RWPE2 (cell line): Measurements from ENCODE around the gene SIL1.
"Not testable (repeated sequence)": the region's sequence is repeated elsewhere in the genome, so short reads cannot be mapped to it uniquely, and the experiment has no call there.

Experiments used
- ATAC-seq: fragments of 200-7000 bp; cut with Tn5 transposase; 3 replicates; pipeline ENCODE4 v1.9.1; 2021; ENCODE audit warnings: low read depth
- DNase-seq: peaks from one replicate; pipeline ENCODE4 v3.0.0-alpha.2; 2020; ENCODE audit warnings: low spot score
- H3K27ac ChIP-seq: fragments of 450-650 bp; 2 replicates; pipeline ENCODE4 v1.5.1; 2017; ENCODE audit warnings: mild to moderate bottlenecking; ENCODE audit not compliant: poor library complexity, severe bottlenecking
- H3K27me3 ChIP-seq: fragments of 250-450 bp; sonication (Bioruptor Pico); 2 replicates; pipeline ENCODE4 v1.5.1; 2021; ENCODE audit warnings: mild to moderate bottlenecking, moderate library complexity; ENCODE audit not compliant: insufficient read depth, poor library complexity, severe bottlenecking
- H3K36me3 ChIP-seq: fragments of 250-450 bp; sonication (Bioruptor Pico); 2 replicates; pipeline ENCODE4 v1.5.1; 2020; ENCODE audit warnings: low read depth, mild to moderate bottlenecking, moderate library complexity
- H3K4me1 ChIP-seq: fragments of 250-450 bp; sonication (Bioruptor Pico); 2 replicates; pipeline ENCODE4 v1.5.1; 2021; ENCODE audit warnings: mild to moderate bottlenecking, moderate library complexity; ENCODE audit not compliant: insufficient read depth, poor library complexity, severe bottlenecking
- H3K4me3 ChIP-seq: fragments of 250-450 bp; sonication (Bioruptor Pico); 2 replicates; pipeline ENCODE4 v1.5.1; 2021; ENCODE audit warnings: mild to moderate bottlenecking, moderate library complexity; ENCODE audit not compliant: severe bottlenecking
- H3K9me3 ChIP-seq: fragments of 250-450 bp; sonication (Bioruptor Pico); 2 replicates; pipeline ENCODE4 v1.5.1; 2021; ENCODE audit warnings: mild to moderate bottlenecking, moderate library complexity; ENCODE audit not compliant: severe bottlenecking
- CTCF ChIP-seq: fragments of 450-650 bp; IDR thresholded peaks from one replicate; pipeline ENCODE4 v1.5.1; 2017; ENCODE audit warnings: mild to moderate bottlenecking, moderate library complexity; ENCODE audit not compliant: poor library complexity, severe bottlenecking

SIL1 gene

DNA sequence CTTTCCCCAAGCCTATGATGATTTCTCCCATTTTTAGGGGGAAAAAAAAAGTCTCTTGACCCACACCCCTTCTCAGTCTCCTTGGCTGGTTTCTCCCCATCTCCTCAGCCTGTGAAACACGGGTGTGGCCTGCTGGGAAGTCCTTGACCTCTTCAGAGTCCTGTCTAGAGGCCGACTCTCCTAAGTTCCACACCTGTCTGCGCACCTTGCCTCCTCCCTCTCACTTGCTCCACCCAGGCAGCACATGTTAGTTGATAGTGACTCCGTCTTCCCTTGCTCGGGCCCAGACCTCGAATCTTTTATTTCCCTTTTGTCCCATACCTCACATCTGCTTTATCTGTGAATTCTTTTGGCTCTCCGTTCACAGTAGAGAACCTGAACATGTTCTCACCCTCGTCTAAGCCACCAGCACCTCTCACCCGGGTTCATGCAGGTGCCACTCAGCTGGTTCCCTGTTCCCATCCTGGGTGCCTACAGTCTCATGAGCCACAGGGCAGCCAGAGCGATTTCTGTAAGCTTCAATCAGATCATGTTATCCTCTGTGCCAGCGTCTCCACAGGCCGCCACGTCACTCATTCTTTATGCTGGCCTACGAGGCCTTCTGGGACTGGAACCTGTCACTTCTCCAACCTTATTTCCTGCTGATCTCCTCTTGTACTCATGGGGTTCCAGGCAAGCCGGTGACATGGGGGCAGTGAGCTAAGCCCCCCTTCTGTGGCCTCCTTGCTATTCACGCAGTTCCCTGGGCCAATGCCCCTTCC lies 271.3 kb downstream of the SIL1 start:
- H3K9me3 ChIP-seq: no peaks in the 10 kb centered on the region

GRCh38 chr5:138926257-138926656 lies 271.9 kb downstream of the SIL1 start:
- Histone ChIP-seq H3K9me3 (no peaks in the 10 kb centered on the region), H3K4me1 (peaks cover under 1% of the 10 kb centered on the region), H3K36me3 (peaks cover 85% of the 10 kb centered on the region), H3K27me3 (no peaks in the 10 kb centered on the region), H3K4me3 (no peak overlapping the region), H3K27ac (no peak overlapping the region)
- TF ChIP-seq CTCF: no peak
- ATAC-seq: no peak
- no peak for DNase-seq

More for the DNA sequence above, 271.3 kb downstream of the SIL1 start:
- DNase-seq (no peak), ATAC-seq (no peak)
- H3K27me3 ChIP-seq: no peaks in the 10 kb centered on the region
- no peak overlapping the region for H3K27ac ChIP-seq
- no peak overlapping the region for H3K4me3 ChIP-seq
- no peaks in the 10 kb centered on the region for H3K4me1 ChIP-seq
- H3K36me3 ChIP-seq: peaks cover 90% of the 10 kb centered on the region
- no peak for TF ChIP-seq CTCF

DNA sequence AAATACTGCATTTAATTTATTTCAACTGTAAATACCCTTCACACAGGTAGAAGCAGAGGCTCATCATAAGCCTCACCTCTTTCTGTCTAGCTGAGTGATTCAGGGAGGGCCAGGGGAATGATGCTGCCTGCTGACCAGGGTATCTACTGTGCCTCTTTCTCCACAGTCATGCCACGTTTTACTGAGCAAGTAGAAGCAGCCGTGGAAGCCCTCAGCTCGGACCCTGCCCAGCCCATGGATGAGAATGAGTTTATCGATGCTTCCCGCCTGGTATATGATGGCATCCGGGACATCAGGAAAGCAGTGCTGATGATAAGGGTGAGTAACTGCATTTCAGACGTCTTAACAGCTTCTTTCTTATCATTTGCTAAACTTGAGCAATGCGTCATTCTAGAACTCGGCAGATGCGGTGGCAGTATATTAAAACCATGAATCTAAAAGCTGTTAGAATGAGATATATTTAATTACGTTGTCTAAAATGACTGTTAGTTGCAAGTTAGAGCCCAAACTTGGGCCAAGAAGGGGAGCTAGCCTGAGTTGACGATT lies 273.0 kb downstream of the SIL1 start:
- no peak for DNase-seq
- ATAC-seq: no peak
- Histone ChIP-seq H3K27me3 (no peaks in the 10 kb centered on the region), H3K4me3 (no peak overlapping the region), H3K4me1 (peaks cover 3% of the 10 kb centered on the region), H3K9me3 (no peaks in the 10 kb centered on the region), H3K27ac (no peak overlapping the region), H3K36me3 (peaks cover 79% of the 10 kb centered on the region)
- TF ChIP-seq CTCF: no peak

DNA sequence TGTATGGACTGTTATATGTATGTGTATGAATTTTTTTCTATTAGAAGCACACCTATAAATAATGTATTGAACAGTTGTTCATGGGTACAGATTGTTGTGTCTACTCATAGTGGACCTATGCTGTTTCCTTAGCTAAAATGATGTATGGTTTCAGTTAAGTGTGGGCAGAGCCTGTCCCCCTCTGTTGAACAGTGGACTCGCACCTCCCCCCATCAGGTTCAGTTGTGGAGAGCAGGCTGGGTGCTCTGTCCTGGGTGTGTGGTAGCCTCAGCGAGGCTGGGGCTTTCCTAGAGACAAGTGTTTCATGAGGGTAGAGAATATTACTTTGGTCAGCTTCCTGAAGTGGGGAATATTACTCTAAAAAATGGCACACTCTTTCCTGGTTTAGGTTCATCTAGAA lies 275.7 kb downstream of the SIL1 start:
- Histone ChIP-seq H3K4me3 (no peak overlapping the region), H3K27me3 (no peaks in the 10 kb centered on the region), H3K27ac (no peak overlapping the region), H3K4me1 (peaks cover 3% of the 10 kb centered on the region), H3K9me3 (no peaks in the 10 kb centered on the region), H3K36me3 (peaks cover 80% of the 10 kb centered on the region)
- TF ChIP-seq CTCF: no peak
- ATAC-seq (no peak), DNase-seq (no peak)

DNA sequence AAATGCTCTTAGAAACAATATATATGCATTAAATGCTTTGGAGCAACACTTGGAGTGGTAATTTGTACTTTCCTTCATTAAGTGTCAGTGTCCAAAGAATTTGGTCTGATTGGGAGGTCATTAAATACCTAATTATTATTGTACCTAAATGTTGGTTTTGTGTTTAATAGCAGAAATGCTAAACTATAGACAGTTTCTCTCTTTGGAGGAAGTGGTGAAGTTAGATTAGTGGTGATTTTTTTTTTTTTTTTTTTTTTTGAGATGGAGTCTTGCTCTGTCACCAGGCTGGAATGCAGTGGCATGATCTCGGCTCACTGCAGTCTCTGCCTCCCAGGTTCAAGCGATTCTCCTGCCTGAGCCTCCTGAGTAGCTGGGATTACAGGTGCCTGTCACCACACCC lies 276.8 kb downstream of the SIL1 start:
- not testable (repeated sequence) for DNase-seq, ATAC-seq, H3K9me3 ChIP-seq, H3K4me1 ChIP-seq, H3K27me3 ChIP-seq, H3K4me3 ChIP-seq, H3K27ac ChIP-seq
- peaks cover 78% of the 10 kb centered on the region for H3K36me3 ChIP-seq
